T-helper 1 cell (primary cell): ENCODE data around the gene SLIRP.
"Not testable (repeated sequence)": the region's sequence is repeated elsewhere in the genome, so short reads cannot be mapped to it uniquely, and the experiment has no call there.

ENCODE experiments used
- DNase-seq, 5 donors: peaks; one replicate each; pipeline ENCODE4 v3.0.0-alpha.2; 2012 to 2020

Gene SLIRP

GRCh38 chr14:77746064-77746702 is 38.3 kb downstream of the SLIRP start:
- DNase-seq, result no peak

GRCh38 chr14:77747425-77747824 is 39.5 kb downstream of the SLIRP start:
- DNase-seq, result not testable (repeated sequence)

- no peak for DNase-seq
Observed at GRCh38 chr14:77752266-77752665, 44.4 kb downstream of the SLIRP start.

DNA sequence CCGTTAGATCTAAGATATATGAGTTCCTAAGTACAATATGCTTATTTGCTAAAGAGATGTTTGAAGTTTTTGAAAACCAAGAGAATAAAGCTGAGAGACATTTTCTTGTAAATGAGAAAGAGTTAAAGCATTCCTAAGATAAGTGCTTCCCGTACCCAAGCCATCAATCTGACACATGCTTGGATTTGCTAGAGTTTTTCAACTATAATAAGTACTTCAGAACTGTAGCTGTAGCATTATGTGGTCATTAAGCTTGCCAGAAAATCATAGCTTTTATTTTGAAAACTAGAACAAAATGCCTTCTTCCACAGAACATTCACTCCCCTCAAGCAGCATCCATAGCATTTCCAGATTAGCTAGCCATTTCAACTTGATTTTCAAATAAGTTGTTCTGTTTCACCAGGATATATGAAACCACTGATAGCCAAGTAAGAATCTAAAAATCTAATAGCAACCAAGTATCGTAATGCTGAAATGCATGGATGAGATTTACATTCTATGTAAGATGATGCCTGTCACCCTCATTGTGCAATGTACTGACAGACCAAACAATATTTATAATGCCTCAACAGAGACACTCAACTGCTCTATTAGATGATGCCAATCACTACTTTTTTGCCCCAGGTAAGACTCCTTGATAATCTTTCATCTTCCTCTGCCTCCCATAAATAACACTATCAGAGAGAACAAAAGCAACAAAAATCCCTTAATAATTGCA is 45.1 kb downstream of the SLIRP start:
- no peak for DNase-seq

DNA sequence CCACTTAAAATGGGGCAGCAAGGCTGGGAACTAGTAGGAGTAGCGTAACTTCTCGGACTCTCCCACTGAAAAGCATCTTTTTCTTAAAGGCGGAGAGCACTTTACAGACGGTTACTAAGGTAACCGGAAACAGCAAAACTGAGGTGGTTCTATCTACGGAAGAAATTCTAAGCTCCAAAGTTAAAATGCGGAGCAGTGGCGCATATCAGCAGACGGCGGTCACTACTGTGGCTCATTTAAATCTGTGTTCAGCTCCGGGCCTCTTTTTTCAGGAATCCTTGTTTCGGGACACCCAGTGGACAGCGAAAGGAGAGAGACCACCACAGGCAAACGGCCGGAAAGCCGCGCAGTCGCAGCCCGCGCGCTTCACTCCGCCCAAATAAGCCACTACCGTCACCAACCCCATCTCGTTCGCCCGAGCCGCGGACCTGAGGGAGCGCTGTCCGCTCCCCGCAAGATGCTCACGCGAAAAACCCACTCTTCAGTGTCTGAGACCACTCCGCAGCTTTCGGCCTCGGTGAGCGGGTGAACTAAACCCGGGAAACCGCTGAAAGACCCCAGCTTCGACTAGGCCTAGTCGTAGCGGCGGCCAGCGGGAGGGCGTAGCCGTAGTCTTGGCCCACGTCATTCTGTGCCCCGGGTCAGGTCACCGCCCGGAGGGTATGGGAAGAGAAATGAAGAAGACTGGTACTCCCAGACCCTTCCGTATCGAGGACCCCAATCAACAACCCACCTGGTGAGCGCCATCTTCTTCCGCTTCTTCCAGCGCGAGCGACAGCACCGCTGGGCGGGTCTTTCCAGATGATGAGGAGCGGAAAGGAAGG is 52.7 kb downstream of the SLIRP start, which contains the start of gene SNW1:
TSS of gene SNW1 (minus strand) at position 776 of the 824 bp plus-strand sequence. CDS start at position 747, 29 bp downstream.
- DNase-seq, result peak; percentile 81 to 95 (median 86)

GRCh38 chr14:77761205-77761931 is 53.5 kb downstream of the SLIRP start:
- DNase-seq, result no peak

DNA sequence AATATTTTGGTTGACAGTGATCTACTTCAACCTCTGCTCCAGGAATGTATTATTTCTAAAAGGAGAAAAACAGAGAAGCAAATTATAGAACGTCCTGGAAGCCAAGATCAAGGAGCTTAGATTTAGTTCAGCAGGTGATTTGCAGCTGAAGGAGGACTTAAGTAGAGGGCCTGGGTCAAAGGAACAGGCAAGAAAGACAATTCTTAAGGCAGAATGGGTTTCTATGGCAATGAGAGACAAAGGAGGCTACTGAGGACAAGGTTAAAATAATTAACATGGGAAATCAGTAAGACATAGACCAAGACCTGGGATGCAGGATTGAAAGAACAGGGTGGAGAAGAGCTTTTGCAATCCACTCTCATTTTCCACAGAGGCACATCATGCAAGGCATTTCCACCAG is 55.4 kb downstream of the SLIRP start:
- no peak for DNase-seq

- DNase-seq, result no peak
Observed at GRCh38 chr14:77763978-77764377, 56.1 kb downstream of the SLIRP start.
